Aorta (tissue), 5 donors: ENCODE measurements around the gene PAFAH2. TPM values are rescaled to one million over a fixed set of nuclear protein-coding genes. Genes with fewer than 3 reads are reported as not detected.

Source experiments
- ATAC-seq: fragments of 200-7000 bp; cut with Tn5 transposase; one replicate; pipeline ENCODE4 v1.9.1; 2022; ENCODE audit warnings: moderate library complexity; ENCODE audit not compliant: low FRiP score
- DNase-seq, 2 donors: peaks; one replicate each; pipeline ENCODE4 v3.0.0-alpha.2; 2020
- H3K27ac ChIP-seq, 2 donors: one replicate each; pipeline ENCODE4 v1.5.1; 2013; ENCODE audit warnings: low read length in 2 of 2, mild to moderate bottlenecking in 2 of 2, moderate library complexity in 2 of 2, control low read depth in 1 of 2, inconsistent platforms in 1 of 2, low read depth in 1 of 2
- H3K27me3 ChIP-seq, 2 donors: one replicate each; pipeline ENCODE4 v1.6.1; 2013; ENCODE audit warnings: control low read depth in 1 of 2, low read length in 1 of 2, mild to moderate bottlenecking in 1 of 2, moderate library complexity in 1 of 2; ENCODE audit not compliant: insufficient read depth in 2 of 2, control insufficient read depth in 1 of 2
- H3K36me3 ChIP-seq, 2 donors: one replicate each; pipeline ENCODE4 v1.6.1; 2013; ENCODE audit warnings: control low read depth in 1 of 2, low read length in 1 of 2, mild to moderate bottlenecking in 1 of 2; ENCODE audit not compliant: insufficient read depth in 2 of 2, control insufficient read depth in 1 of 2
- H3K4me1 ChIP-seq, 2 donors: one replicate each; pipeline ENCODE4 v1.6.1; 2013; ENCODE audit warnings: low read length in 2 of 2, control low read depth in 1 of 2, mild to moderate bottlenecking in 1 of 2, moderate library complexity in 1 of 2; ENCODE audit not compliant: insufficient read depth in 2 of 2, control insufficient read depth in 1 of 2
- H3K4me3 ChIP-seq, 2 donors: one replicate each; pipeline ENCODE4 v1.5.1; 2013; ENCODE audit warnings: low read length in 2 of 2, control low read depth in 1 of 2, mild to moderate bottlenecking in 1 of 2
- H3K9me3 ChIP-seq: one replicate; pipeline ENCODE4 v1.6.1; 2013; ENCODE audit warnings: mild to moderate bottlenecking, low read length; ENCODE audit not compliant: control insufficient read depth
- WGBS, 2 donors: extraction: QIAGEN DNeasy Blood & Tissue Kit; methylation state at CpG; one replicate each; pipeline ENCODE4 v1.1.7; 2013; 5-methylcytosine and 5-hydroxymethylcytosine counted together
- intact Hi-C, 2 donors: fragments of 100-400 bp; cut with DNase I; formaldehyde crosslinking; loops; one replicate each; pipeline versions ENCODE4 v1.14.2 to v1.15.0; 2022
- polyA plus RNA-seq, 2 donors: library from polyadenylated mRNA; stranded (reverse); fragments of 200-250 nt; gene quantifications; one replicate each; pipeline ENCODE4 v1.2.3, GENCODE V29; 2013
- total RNA-seq, 2 donors: library from RNA; stranded (reverse); fragmentation: NEBNext Ultra II Directional; extraction: Animal tissue kit (Norgen Biotek cat#: 25700); gene quantifications; one replicate each; pipeline ENCODE4 v1.2.1, GENCODE V29; 2021
- donor health status: healthy with polysubstance abuse.
- donor health status: Bipolar disorder and iron deficiency.
- donor health status: DM: no; HTN: no; CAD: no.
- donor health status: DM: no; HTN: no; CAD: no.
- donor health status: DM: yes; HTN: yes; CAD: no.

The PAFAH2 gene
- total and polyA plus RNA-seq, 4 donors = 3.7 to 6.4 (median 4.8) TPM

DNA sequence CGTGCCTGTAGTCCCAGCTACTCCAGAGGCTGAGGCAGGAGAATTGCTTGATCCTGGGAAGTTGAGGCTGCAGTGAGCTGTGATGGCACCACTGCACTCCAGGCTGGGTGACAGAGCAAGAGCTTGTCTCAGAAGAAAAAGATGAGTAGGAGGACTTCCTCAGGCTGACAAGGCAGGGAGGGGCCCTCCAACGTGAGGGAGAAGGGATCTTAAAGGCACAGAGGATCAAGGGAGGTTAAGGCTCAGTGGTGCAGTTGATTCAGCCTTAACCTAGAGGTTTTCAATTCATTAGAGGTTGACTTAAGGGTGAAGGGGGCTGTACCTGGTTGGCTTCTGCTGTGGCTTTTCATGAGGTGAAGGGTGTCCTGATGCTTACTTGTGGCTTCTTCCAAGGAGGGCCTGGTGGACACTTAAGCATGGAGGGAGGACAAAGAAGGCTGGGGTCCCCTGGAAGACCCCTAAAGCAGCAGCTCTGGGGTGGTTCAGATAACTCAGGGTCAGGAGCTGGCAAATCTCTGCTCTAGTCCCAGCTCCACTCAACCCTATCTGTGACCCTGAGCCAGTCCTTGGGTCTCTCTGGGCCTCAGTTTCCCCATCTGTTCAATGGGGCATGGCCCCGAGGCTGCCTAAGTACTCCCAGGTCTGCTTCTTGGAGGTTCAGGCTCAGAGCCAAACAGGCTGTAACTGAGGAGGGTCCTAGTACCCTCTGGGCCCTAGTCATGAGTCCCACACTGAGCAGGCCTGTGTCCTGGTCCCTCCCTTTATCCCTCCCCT lies 30.0 kb upstream of the PAFAH2 start:
- Histone ChIP-seq H3K36me3 (no peaks in the 10 kb centered on the region), H3K4me3 (no peak overlapping the region), H3K27me3 (no peaks in the 10 kb centered on the region), H3K27ac (no peak overlapping the region), H3K4me1 (no peaks in the 10 kb centered on the region), H3K9me3 (no peaks in the 10 kb centered on the region)
- WGBS, 2 donors = 39 to 50% methylated on average over 2 to 3 of the region's 3 CpGs
- intact Hi-C loops = no loop called here
- no peak for ATAC-seq
- DNase-seq = no peak

DNA sequence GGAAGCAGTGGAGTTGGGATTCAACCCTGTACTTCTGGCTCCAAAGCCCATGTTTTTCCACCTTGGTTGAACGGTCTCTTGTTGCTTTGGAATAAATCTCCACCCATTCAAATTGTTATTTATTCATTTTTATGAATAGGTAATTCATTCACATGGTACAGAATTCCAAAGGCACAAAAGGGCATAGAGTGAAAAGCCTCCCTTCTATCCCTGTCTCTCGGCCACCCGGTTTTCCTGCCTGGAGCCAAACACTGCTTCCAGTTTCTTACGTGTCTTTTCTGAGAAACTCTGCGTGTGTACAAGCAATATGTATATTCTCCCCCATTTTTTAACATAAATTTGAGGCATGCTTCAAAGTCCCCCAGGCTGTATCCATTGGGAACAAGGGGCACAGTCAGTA lies 27.7 kb upstream of the PAFAH2 start:
- 70 to 81% methylated on average over 5 of the region's 5 CpGs for WGBS, 2 donors

DNA sequence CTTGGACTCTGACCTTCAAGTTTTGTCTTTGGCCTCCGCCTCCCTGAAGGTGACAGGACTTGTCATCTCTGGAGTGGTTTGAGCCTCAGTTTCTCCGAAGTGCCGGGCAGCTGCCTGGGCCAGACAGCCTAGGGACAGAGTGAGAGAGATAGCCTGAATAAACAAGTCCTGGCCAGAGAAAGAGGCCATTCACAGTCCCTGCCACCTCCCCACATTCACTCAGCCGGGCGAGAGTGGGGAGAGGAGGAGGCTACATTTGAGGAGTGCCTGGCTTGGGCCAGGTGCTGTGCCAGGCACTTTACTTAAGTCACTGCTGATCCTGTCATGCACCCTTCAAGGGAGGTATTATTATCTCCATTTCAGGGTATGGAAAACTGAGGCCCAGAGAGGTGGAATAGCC lies 27.2 kb upstream of the PAFAH2 start:
- Histone ChIP-seq H3K4me1 (no peaks in the 10 kb centered on the region), H3K27me3 (no peaks in the 10 kb centered on the region), H3K9me3 (no peaks in the 10 kb centered on the region), H3K27ac (no peak overlapping the region), H3K4me3 (no peak overlapping the region), H3K36me3 (no peaks in the 10 kb centered on the region)
- no peak for DNase-seq
- 59 to 64% methylated on average over 5 of the region's 5 CpGs for WGBS, 2 donors
- ATAC-seq = no peak
- intact Hi-C loops = no loop called here

More for the DNA sequence above, 27.7 kb upstream of the PAFAH2 start:
- Histone ChIP-seq H3K27me3 (no peaks in the 10 kb centered on the region), H3K4me3 (no peak overlapping the region), H3K9me3 (no peaks in the 10 kb centered on the region), H3K27ac (no peak overlapping the region), H3K36me3 (no peaks in the 10 kb centered on the region), H3K4me1 (no peaks in the 10 kb centered on the region)
- no peak for ATAC-seq
- intact Hi-C loops = no loop called here
- no peak for DNase-seq

DNA sequence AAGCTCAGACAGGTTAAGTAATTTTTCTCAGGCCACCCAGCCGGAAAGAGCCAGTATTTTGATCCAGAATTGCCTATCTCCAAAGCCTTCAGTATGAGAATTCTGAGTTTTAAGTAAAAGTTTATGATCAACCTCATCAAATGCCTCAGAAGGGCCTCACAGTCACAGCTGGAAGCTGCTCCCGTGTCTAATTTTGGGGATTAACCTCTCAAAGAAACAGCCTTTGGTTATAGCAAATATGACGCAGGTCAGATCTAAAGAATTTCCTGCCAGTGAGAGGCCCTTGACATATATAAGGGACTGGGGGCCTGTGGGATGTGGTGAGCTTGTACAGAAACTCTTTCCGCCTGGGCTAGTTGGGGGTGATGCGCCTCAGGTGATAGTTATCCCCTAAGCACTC lies 26.0 kb upstream of the PAFAH2 start:
- ATAC-seq (no peak), DNase-seq (no peak)
- H3K4me3 ChIP-seq = no peak overlapping the region
- WGBS, 2 donors = 85 to 86% methylated on average over 5 of the region's 5 CpGs
- intact Hi-C loops = no loop called here
- H3K36me3 ChIP-seq = no peaks in the 10 kb centered on the region
- no peaks in the 10 kb centered on the region for H3K4me1 ChIP-seq
- H3K27me3 ChIP-seq = no peaks in the 10 kb centered on the region
- H3K9me3 ChIP-seq = no peaks in the 10 kb centered on the region
- no peak overlapping the region for H3K27ac ChIP-seq

DNA sequence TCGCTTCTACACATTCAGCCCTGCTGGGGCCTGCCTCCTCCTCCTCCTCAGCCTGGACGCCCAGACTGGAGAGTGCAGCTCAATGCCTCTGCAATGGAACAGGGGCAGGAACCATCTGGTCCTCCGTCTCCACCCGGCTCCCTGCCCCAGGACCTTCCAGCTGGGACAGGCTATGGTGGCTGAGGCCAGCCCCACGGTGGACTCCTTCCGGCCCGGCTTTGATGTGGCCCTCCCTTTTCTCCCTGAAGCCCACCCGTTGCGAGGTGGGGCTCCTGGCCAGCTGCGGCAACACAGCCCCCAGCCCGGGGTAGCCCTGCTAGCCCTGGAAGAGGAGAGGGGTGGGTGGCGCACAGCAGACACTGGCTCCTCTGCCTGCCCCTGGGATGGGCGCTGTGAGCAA lies 25.1 kb upstream of the PAFAH2 start:
- 79 to 84% methylated on average over 11 to 13 of the region's 13 CpGs for WGBS, 2 donors
- no peaks in the 10 kb centered on the region for H3K27me3 ChIP-seq
- H3K36me3 ChIP-seq = no peaks in the 10 kb centered on the region
- no peaks in the 10 kb centered on the region for H3K4me1 ChIP-seq
- H3K9me3 ChIP-seq = no peaks in the 10 kb centered on the region
- H3K4me3 ChIP-seq = no peak overlapping the region
- intact Hi-C loops = no loop called here
- H3K27ac ChIP-seq = no peak overlapping the region
- DNase-seq (no peak), ATAC-seq (no peak)

DNA sequence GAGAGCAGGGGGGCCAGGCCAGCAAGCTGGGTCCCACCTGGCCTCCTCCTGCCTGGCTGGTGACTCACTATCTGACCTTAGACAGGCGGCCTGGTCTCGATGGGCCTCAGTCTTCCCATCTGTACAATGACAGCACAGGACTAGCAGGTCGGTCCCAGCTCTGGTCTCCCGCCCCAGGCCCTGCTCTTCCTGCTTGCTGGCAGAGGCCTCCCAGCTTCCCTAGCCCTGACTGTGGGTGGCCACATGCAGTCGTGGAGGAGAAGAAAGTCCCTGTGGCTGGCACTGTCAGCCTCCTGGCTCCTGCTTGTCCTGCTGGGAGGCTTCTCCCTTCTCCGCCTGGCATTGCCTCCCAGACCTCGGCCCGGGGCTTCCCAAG lies 24.5 kb upstream of the PAFAH2 start:
- Histone ChIP-seq H3K4me1 (no peaks in the 10 kb centered on the region), H3K4me3 (no peak overlapping the region), H3K27ac (no peak overlapping the region), H3K36me3 (no peaks in the 10 kb centered on the region), H3K27me3 (no peaks in the 10 kb centered on the region), H3K9me3 (no peaks in the 10 kb centered on the region)
- intact Hi-C loops = no loop called here
- DNase-seq (no peak), ATAC-seq (peak; percentile 36)
- 35 to 38% methylated on average over 8 of the region's 8 CpGs for WGBS, 2 donors

DNA sequence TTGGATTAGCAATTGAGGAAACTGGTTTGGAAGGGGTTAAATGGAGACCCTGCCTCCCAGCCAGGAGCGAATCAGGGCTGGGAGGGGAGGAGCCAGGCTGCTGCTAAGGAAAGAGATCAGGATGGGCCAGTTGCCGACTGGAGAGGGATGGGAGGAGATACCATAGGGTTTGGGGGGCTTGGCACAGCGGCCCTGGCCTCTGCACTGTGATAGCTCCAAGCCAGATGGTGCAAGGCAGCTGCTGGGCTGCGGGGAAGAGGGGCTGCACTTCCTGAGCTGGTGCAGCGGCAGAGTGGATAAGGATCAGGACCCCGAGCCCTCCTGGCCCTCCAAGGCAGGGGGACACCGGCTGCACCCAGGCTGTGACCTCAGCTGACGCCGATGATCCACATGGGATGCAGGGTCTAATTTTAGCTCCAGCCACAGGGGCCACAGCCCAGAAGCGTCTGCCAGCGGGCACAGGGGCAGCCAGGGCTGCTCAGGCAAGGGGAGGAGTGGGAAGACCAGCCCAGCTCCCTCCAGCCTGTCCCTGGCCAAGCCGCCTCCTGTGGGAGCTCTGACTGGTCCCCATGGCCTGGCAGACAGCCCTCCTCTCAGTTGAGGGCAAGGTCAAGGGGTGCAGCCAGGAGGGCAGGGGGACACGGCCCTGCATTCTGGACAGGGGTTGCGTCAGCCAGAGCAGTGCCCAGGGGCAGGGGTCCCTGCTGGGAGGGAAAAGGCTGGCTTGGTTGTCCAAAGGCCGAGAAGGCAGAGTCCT lies 24.0 kb upstream of the PAFAH2 start, which contains the start of gene EXTL1:
Gene EXTL1, plus strand, starts transcription at position 129 of the 757 bp plus-strand sequence. CDS start 872 bp downstream, outside the sequence.
- Histone ChIP-seq H3K27ac (no peak within 1 kb of the TSS), H3K9me3 (no peaks in the 10 kb centered on the region)
- intact Hi-C loops = no loop called here

DNA sequence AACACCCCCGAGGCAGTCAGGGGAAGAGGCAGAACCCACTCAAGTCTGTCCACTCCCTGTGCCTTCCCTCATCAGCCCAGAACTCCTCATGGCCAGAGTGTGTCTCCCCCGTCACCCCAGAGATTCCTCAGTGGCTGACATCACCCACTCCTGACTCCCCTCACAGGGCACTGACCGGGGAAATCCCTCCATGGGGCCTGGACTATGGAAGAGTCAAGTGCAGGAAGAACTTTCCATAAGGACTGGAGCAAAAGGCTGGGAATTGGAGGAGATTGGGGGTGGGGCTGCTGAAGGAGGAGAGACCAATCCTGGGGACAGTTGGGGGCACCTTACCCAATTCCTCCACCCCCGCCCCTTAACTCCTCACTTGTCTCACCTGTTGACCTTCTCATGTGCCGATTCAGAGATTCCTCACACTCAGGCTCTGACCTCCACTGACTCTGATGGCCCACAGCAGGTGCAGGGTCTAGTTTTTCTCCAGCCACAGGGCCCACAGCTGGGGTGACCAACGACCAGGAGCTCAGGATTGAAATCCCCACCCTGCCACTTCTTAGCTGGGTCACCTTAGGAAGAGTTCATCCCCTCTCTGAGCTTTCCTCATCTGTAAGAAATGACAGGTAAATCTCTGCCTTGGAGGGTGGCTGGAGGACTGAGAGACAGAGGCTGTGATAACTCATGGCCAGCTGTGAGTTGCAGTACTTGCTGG lies 23.2 kb upstream of the PAFAH2 start:
- Histone ChIP-seq H3K27ac (no peak overlapping the region), H3K27me3 (no peaks in the 10 kb centered on the region), H3K4me3 (no peak overlapping the region), H3K9me3 (no peaks in the 10 kb centered on the region), H3K4me1 (no peaks in the 10 kb centered on the region), H3K36me3 (no peaks in the 10 kb centered on the region)
- WGBS, 2 donors = 55 to 56% methylated on average over 6 of the region's 6 CpGs
- intact Hi-C loops = no loop called here
- ATAC-seq (no peak), DNase-seq (no peak)

More for the DNA sequence above, 24.0 kb upstream of the PAFAH2 start, which contains the start of gene EXTL1:
- H3K36me3 ChIP-seq = no peaks in the 10 kb centered on the region
- H3K27me3 ChIP-seq = no peaks in the 10 kb centered on the region
- peak within 1 kb of the TSS in 1 of 2 donors; percentile 1 for H3K4me3 ChIP-seq
- DNase-seq (no peak), ATAC-seq (peak; percentile 70)
- no peaks in the 10 kb centered on the region for H3K4me1 ChIP-seq
- WGBS, 2 donors = 7 to 14% methylated on average over 11 to 15 of the region's 15 CpGs
